ENCODE measurements around the gene GSE1. TPM values are rescaled to one million over a fixed set of nuclear protein-coding genes. Genes with fewer than 3 reads are reported as not detected.
A peak's percentile ranks its signal among the peaks of the same experiment; 100 is the strongest.

GSE1 gene
- total RNA-seq, 1 experiment from 2014 or later: 38.4 TPM

DNA sequence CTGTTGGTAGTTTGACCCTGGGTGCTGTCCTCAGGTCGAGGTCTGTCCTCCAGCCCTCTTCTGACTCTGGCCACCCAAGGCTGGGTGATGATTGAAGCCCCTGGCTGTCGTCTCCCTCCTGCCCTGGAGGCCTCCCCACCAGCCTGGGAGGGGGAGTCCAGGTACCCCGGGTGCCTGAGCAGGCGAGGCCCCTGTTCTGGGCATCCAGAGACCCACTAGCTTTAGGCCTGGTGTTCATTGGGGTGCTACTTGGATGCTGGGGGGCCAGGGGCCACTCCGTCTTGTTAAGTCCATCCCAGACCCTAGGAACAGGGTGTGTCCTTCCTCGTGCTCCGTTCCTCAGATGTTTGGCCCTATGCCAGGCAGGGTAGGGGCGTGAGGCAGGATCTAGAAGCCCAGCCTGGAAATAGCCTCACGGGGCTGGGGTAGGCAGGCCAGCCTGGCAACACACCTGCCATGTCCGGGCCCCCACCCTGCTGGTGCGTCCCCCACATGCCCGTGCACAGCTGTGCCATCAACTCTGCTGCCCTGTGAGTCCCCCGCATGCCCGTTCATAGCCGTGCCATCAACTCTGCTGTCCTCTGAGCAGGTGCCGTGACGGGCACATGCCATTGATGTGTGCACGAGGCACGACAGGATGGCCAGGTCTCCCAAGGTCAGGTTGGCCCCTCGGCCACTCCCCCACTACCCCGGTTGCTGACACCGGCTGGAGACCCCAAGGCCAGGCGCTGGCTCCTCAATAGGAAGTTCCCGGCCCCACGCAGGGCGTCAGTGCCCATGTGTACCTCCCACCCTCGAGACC, 38.7 kb downstream of the GSE1 start:
- Histone ChIP-seq H3K9ac (ENCODE audit: low read length) (no peak overlapping the region), H3K9me2 (replicated peaks; ENCODE audit: low read length) (no peaks in the 10 kb centered on the region), H3K4me3 (ENCODE audit: low read length) (no peak overlapping the region), H3K9me3 (ENCODE audit: low read length) (no peaks in the 10 kb centered on the region), H3K79me2 (ENCODE audit: low read length) (peaks cover 12% of the 10 kb centered on the region), H3K4me2 (ENCODE audit: low read length) (no peak overlapping the region), H3K27ac (ENCODE audit: low read length) (no peak overlapping the region), H3K27me3 (ENCODE audit: low read length) (no peaks in the 10 kb centered on the region), H4K20me1 (ENCODE audit: low read length) (no peaks in the 10 kb centered on the region), H3F3A (ENCODE audit: low read length, unreplicated experiment) (no peaks in the 10 kb centered on the region), H2AFZ (ENCODE audit: low read length) (no peak overlapping the region), H3K4me1 (ENCODE audit: insufficient read depth, low read length) (peaks cover 5% of the 10 kb centered on the region; the same call in 1 of the 2 replicates), H3K36me3 (ENCODE audit: low read depth, low read length) (peaks cover 6% of the 10 kb centered on the region; the same call in 1 of the 2 replicates)
- ChIA-PET CTCF (no interaction called here), POLR2A (ENCODE audit: unreplicated experiment) (no interaction called here)
- no TSS peak for BruUV-seq (replicated peaks)
- TF ChIP-seq, protein P1, sequence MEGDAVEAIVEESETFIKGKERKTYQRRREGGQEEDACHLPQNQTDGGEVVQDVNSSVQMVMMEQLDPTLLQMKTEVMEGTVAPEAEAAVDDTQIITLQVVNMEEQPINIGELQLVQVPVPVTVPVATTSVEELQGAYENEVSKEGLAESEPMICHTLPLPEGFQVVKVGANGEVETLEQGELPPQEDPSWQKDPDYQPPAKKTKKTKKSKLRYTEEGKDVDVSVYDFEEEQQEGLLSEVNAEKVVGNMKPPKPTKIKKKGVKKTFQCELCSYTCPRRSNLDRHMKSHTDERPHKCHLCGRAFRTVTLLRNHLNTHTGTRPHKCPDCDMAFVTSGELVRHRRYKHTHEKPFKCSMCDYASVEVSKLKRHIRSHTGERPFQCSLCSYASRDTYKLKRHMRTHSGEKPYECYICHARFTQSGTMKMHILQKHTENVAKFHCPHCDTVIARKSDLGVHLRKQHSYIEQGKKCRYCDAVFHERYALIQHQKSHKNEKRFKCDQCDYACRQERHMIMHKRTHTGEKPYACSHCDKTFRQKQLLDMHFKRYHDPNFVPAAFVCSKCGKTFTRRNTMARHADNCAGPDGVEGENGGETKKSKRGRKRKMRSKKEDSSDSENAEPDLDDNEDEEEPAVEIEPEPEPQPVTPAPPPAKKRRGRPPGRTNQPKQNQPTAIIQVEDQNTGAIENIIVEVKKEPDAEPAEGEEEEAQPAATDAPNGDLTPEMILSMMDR (conservative IDR thresholded peaks at IDR 0.05; ENCODE audit: low read depth, low read length): no peak
- TF ChIP-seq EZH2 (IDR thresholded peaks at IDR 0.05; ENCODE audit: low read length, unreplicated experiment) (no peak), EZH2phosphoT487 (IDR thresholded peaks at IDR 0.05; ENCODE audit: borderline replicate concordance, low read length) (no peak)
- peak; percentile 33 for ATAC-seq
- intact Hi-C loops (cut with micrococcal nuclease): no loop called here
- DNase-seq: peak; percentile 22

DNA sequence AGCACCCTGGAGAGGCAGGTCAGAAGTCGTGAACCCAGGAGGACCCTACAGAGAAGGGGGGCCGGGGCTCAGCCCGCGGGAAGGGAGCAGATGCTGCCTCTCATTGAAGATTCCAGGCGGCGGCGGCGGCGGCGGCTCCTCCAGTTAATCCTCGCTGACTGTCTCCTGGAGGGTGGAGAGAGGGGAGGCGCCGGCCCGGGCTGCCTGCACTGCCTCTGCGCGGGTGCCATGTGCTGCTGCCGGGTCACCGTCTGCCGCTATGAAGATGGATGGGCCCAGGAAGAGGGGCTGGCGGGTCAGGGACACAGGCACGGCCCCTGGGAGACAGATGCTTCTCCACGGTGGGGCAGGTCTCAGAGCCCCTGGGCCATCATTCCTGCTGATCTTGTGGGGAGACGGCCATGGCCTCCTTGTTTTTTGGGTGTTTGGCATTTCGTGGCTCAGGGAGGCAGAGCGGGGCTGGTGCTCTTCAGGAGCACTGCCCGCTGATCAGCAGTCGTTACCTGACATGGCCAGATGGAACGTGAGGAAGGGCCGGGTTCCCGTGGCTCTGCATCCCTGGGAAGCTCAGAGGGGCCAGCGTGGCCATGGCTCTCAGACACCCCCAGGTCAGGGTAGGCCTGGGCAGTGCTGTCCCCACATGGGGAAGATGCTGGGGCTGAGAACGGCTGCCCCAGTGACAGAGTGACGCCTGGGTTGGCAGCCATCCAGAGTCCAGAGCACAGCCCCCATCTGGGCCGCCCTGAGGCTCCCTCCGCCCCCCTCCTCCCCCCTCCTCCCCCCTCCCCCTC, 39.5 kb downstream of the GSE1 start:
- Histone ChIP-seq H3K4me1 (ENCODE audit: insufficient read depth, low read length) (peaks cover 5% of the 10 kb centered on the region; the same call in 1 of the 2 replicates), H3K27ac (ENCODE audit: low read length) (no peak overlapping the region)
- BruUV-seq (replicated peaks): no TSS peak

More for the DNA sequence above, 39.5 kb downstream of the GSE1 start:
- Histone ChIP-seq H3K9me2 (replicated peaks; ENCODE audit: low read length) (no peaks in the 10 kb centered on the region), H3K9me3 (ENCODE audit: low read length) (no peaks in the 10 kb centered on the region), H4K20me1 (ENCODE audit: low read length) (no peaks in the 10 kb centered on the region), H3K4me2 (ENCODE audit: low read length) (no peak overlapping the region), H3K4me3 (ENCODE audit: low read length) (no peak overlapping the region), H3K36me3 (ENCODE audit: low read depth, low read length) (peaks cover 6% of the 10 kb centered on the region; the same call in 1 of the 2 replicates), H3F3A (ENCODE audit: low read length, unreplicated experiment) (no peaks in the 10 kb centered on the region), H2AFZ (ENCODE audit: low read length) (no peak overlapping the region), H3K79me2 (ENCODE audit: low read length) (peaks cover 6% of the 10 kb centered on the region; the same call in 1 of the 2 replicates), H3K27me3 (ENCODE audit: low read length) (no peaks in the 10 kb centered on the region), H3K9ac (ENCODE audit: low read length) (no peak overlapping the region)
- CTCF ChIA-PET: no interaction called here
- intact Hi-C loops (cut with micrococcal nuclease): no loop called here
- POLR2A ChIA-PET (ENCODE audit: unreplicated experiment): no interaction called here
- ATAC-seq: peak; percentile 40
- TF ChIP-seq, protein P1 (conservative IDR thresholded peaks at IDR 0.05; ENCODE audit: low read depth, low read length): no peak
- TF ChIP-seq EZH2 (IDR thresholded peaks at IDR 0.05; ENCODE audit: low read length, unreplicated experiment): no peak
- TF ChIP-seq EZH2phosphoT487 (IDR thresholded peaks at IDR 0.05; ENCODE audit: borderline replicate concordance, low read length): no peak
- DNase-seq: peak; percentile 10

Data from PC-3 (cell line).